Activated B cell treated with CpG ODN at 0.5 μM for 24 hours (primary cell): Measurements from ENCODE around the gene LRCH1. TPM values are rescaled to one million over a fixed set of nuclear protein-coding genes. Genes with fewer than 3 reads are reported as not detected.

Source experiments
- ATAC-seq: fragments of 200-7000 bp; cut with Tn5 transposase; one replicate; pipeline ENCODE4 v1.10.0; 2021; ENCODE audit warnings: low read depth, mild to moderate bottlenecking, moderate library complexity
- CTCF ChIA-PET: fragments of 350-600 bp; sonication (Branson Sonifier 250); formaldehyde crosslinking; loops from one replicate; lab custom pipeline; 2021; ENCODE audit warnings: antibody characterized with exemption; lab: Charles Lee
- POLR2A ChIA-PET: fragments of 350-600 bp; sonication (Branson Sonifier 250); formaldehyde crosslinking; loops from one replicate; lab custom pipeline; 2021; ENCODE audit warnings: antibody characterized with exemption; lab: Charles Lee
- DNase-seq: peaks from one replicate; pipeline ENCODE4 v3.0.0; 2022
- H3K27ac Mint-ChIP-seq: one replicate; pipeline ENCODE4 v1.8.0; 2020; ENCODE audit warnings: mixed read lengths
- H3K27me3 Mint-ChIP-seq: one replicate; pipeline ENCODE4 v1.8.0; 2021; ENCODE audit warnings: mixed read lengths
- H3K36me3 Mint-ChIP-seq: one replicate; pipeline ENCODE4 v1.8.0; 2021; ENCODE audit warnings: low read depth, mixed read lengths
- H3K4me1 Mint-ChIP-seq: one replicate; pipeline ENCODE4 v1.8.0; 2021; ENCODE audit warnings: mixed read lengths
- H3K4me3 Mint-ChIP-seq: one replicate; pipeline ENCODE4 v1.8.0; 2020; ENCODE audit warnings: mild to moderate bottlenecking, mixed read lengths
- H3K9me3 Mint-ChIP-seq: one replicate; pipeline ENCODE4 v1.8.0; 2020; ENCODE audit warnings: mixed read lengths
- intact Hi-C: fragments of 100-400 bp; cut with micrococcal nuclease; formaldehyde crosslinking; loops from one replicate; pipeline ENCODE4 v1.15.1; 2024
- total RNA-seq: library from RNA; stranded (reverse); gene quantifications from 2 replicates; pipeline ENCODE4 v1.2.3, GENCODE V29; 2022
- TF ChIP-seq, protein P1 (sequence below): fragments of 200-600 bp; IDR thresholded peaks from one replicate; pipeline ENCODE4 v1.8.0; 2022; ENCODE audit warnings: antibody characterized with exemption, mild to moderate bottlenecking

The LRCH1 gene
- total RNA-seq, 1 donor from 2014 or later: 46.3 TPM

GRCh38 chr13:46526740-46527139, 26.2 kb upstream of the LRCH1 start:
- no peak overlapping the region for H3K27ac Mint-ChIP-seq

GRCh38 chr13:46527237-46527636, 25.7 kb upstream of the LRCH1 start:
- POLR2A ChIA-PET: no interaction called here
- ATAC-seq (no peak), DNase-seq (no peak)
- Mint-ChIP-seq H3K4me3 (no peak overlapping the region), H3K27ac (no peak overlapping the region), H3K27me3 (peaks cover 5% of the 10 kb centered on the region), H3K4me1 (no peaks in the 10 kb centered on the region), H3K9me3 (no peaks in the 10 kb centered on the region), H3K36me3 (no peaks in the 10 kb centered on the region)
- TF ChIP-seq, protein P1, sequence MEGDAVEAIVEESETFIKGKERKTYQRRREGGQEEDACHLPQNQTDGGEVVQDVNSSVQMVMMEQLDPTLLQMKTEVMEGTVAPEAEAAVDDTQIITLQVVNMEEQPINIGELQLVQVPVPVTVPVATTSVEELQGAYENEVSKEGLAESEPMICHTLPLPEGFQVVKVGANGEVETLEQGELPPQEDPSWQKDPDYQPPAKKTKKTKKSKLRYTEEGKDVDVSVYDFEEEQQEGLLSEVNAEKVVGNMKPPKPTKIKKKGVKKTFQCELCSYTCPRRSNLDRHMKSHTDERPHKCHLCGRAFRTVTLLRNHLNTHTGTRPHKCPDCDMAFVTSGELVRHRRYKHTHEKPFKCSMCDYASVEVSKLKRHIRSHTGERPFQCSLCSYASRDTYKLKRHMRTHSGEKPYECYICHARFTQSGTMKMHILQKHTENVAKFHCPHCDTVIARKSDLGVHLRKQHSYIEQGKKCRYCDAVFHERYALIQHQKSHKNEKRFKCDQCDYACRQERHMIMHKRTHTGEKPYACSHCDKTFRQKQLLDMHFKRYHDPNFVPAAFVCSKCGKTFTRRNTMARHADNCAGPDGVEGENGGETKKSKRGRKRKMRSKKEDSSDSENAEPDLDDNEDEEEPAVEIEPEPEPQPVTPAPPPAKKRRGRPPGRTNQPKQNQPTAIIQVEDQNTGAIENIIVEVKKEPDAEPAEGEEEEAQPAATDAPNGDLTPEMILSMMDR: no peak
- intact Hi-C loops: no loop called here
- CTCF ChIA-PET: no interaction called here

More at GRCh38 chr13:46526740-46527139, 26.2 kb upstream of the LRCH1 start:
- Mint-ChIP-seq H3K4me1 (no peaks in the 10 kb centered on the region), H3K36me3 (no peaks in the 10 kb centered on the region), H3K9me3 (no peaks in the 10 kb centered on the region), H3K27me3 (peaks cover 5% of the 10 kb centered on the region), H3K4me3 (no peak overlapping the region)
- no peak for ATAC-seq
- ChIA-PET CTCF (no interaction called here), POLR2A (no interaction called here)
- DNase-seq: no peak
- intact Hi-C loops: no loop called here
- TF ChIP-seq, protein P1: no peak

DNA sequence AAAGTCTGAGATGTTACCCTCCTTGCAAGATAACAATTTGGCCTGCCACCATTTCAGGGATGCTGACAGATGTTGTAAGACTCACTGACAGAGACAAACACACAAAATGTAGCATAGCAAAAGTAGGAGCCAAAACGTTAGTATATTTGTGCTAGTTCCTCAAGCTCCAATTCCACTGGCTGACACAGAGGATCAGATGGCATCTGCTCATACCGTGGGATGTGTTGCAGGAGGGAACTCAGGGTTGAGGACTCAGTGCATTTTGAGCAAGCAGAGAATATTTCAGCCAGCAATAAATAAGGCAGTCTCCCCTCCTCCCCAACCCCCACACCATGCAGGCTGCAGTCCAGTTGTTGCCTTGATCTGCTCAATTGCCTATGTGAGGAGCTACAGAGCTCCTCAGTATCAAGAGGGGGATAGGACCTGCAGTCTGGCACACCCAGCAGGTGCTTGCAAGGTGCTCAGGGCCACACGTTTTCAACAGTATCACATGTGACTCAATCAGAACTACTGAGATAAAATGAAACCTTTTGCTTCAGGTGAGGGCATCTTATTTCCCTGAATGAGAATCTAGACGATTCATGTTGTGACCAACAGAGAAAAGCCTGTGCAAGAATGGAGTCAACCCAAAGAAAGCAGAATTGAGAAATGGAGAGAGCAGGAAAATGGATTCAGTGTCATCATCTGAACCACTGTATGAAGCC, 23.6 kb upstream of the LRCH1 start:
- no peaks in the 10 kb centered on the region for H3K9me3 Mint-ChIP-seq
- ChIA-PET POLR2A (no interaction called here), CTCF (no interaction called here)
- intact Hi-C loops: no loop called here
- H3K27ac Mint-ChIP-seq: no peak overlapping the region
- no peak for ATAC-seq
- no peak for DNase-seq
- no peak overlapping the region for H3K4me3 Mint-ChIP-seq
- TF ChIP-seq, protein P1: no peak
- H3K36me3 Mint-ChIP-seq: no peaks in the 10 kb centered on the region
- H3K27me3 Mint-ChIP-seq: peaks cover 5% of the 10 kb centered on the region
- no peaks in the 10 kb centered on the region for H3K4me1 Mint-ChIP-seq

DNA sequence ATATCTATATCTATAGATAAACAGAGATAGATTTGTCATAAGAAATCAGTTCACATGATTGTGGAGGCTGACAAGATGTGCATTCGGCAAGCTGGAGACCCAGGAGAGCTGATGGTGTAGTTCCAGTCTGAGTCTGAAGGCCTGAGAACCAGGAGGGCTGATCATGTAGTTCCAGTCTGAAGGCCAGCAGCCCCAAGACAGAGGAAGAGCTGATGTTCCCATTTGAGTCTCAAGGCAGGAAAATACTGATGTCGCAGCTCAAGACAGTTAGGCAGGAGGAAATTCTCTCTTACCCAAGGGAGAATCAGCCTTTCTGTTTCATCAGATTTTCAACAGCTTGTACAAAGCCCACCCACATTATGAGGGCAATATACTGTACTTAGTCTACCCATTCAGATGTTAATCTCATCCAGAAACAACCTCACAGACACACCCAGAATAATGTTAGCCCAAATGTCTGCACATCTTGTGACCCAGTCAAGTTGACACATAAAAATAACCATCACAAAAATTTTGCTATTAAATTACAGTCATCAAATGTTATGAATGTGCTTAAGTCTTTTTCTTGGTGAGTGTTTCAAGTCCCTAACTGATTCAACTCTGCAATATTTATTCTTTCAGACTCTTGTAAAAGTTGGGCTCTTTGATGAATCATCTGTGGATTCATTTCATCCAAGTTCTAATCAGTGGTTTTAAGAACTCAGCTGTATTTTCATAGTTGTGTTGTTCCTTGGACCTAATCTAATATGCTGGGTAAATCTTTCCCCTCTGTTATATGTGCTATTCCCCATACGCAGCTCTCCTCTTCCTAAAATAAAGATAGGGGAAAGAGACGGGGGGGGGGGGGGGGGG, 22.7 kb upstream of the LRCH1 start:
- H3K9me3 Mint-ChIP-seq: no peaks in the 10 kb centered on the region
- no peak for ATAC-seq
- no peak overlapping the region for H3K4me3 Mint-ChIP-seq
- H3K4me1 Mint-ChIP-seq: no peaks in the 10 kb centered on the region
- TF ChIP-seq, protein P1: no peak
- ChIA-PET POLR2A (no interaction called here), CTCF (no interaction called here)
- no peaks in the 10 kb centered on the region for H3K36me3 Mint-ChIP-seq
- peaks cover 5% of the 10 kb centered on the region for H3K27me3 Mint-ChIP-seq
- intact Hi-C loops: no loop called here
- no peak overlapping the region for H3K27ac Mint-ChIP-seq
- DNase-seq: no peak

DNA sequence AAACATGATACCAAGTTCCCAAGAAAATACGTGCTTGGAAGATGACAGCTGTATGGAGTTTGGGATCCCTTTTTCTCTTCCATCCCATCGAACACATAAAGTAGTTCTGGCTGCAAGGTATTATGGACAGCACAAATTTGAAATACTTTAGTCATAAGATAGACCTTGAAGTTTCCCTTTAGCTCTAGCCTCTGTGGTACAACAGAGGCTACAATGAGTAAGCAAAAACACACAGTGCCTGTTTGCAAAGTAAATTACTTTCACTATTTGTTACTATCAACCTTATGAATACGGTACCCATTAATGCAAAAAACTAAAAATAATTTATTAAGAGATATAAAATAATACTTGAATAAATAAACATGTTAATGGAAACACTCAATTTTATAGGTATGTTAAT, 21.0 kb upstream of the LRCH1 start:
- DNase-seq (no peak), ATAC-seq (no peak)
- H3K9me3 Mint-ChIP-seq: no peaks in the 10 kb centered on the region
- H3K36me3 Mint-ChIP-seq: no peaks in the 10 kb centered on the region
- intact Hi-C loops: no loop called here
- TF ChIP-seq, protein P1: no peak
- no peaks in the 10 kb centered on the region for H3K4me1 Mint-ChIP-seq
- CTCF ChIA-PET: no interaction called here
- no peak overlapping the region for H3K4me3 Mint-ChIP-seq
- no peak overlapping the region for H3K27ac Mint-ChIP-seq
- POLR2A ChIA-PET: no interaction called here
- no peaks in the 10 kb centered on the region for H3K27me3 Mint-ChIP-seq
